IMR-90 (cell line): Measurements from ENCODE around the gene TSSC4. TPM values are rescaled to one million over a fixed set of nuclear protein-coding genes. Genes with fewer than 3 reads are reported as not detected.

Source experiments
- ATAC-seq: fragments of 200-7000 bp; cut with Tn5 transposase; 2 replicates; pipeline ENCODE4 v1.9.1; 2020; ENCODE audit warnings: low read depth, mild to moderate bottlenecking, moderate library complexity
- BruUV-seq: library from RNA; stranded (reverse); fragments of 400-500 nt; replicated peaks from 2 replicates; lab custom pipeline; 2021; lab: Mats Ljungman, UMichigan
- CTCF ChIA-PET: fragments of 300-600 bp; formaldehyde crosslinking; extraction: SDS; loops from one replicate; lab custom pipeline; 2021; ENCODE audit warnings: antibody characterized with exemption; lab: Yijun Ruan, JAX
- POLR2A ChIA-PET: fragments of 300-600 bp; sonication (Branson Sonifier 250); formaldehyde crosslinking; loops from one replicate; lab custom pipeline; 2022; ENCODE audit warnings: antibody characterized with exemption; ENCODE audit not compliant: unreplicated experiment; lab: Charles Lee
- DNase-seq: peaks from one replicate; pipeline ENCODE4 v3.0.0; 2013
- H2AFZ ChIP-seq: replicated peaks from 2 replicates; pipeline ENCODE3; 2013; ENCODE audit warnings: low read length, mild to moderate bottlenecking; ENCODE audit not compliant: poor library complexity
- H2AK5ac ChIP-seq: 2 replicates; pipeline ENCODE4 v1.6.1; 2013; ENCODE audit warnings: low read depth, low read length, inconsistent platforms
- H2AK9ac ChIP-seq: replicated peaks from 2 replicates; pipeline ENCODE3; 2013; ENCODE audit warnings: mild to moderate bottlenecking, low read depth, low read length, moderate library complexity; ENCODE audit not compliant: poor library complexity
- H2BK120ac ChIP-seq: 2 replicates; pipeline ENCODE4 v1.6.1; 2013; ENCODE audit warnings: low read depth, low read length, inconsistent platforms
- H2BK15ac ChIP-seq: 3 replicates; pipeline ENCODE4 v1.6.1; 2013; ENCODE audit warnings: low read depth, low read length, inconsistent platforms
- H2BK20ac ChIP-seq: 2 replicates; pipeline ENCODE4 v1.6.1; 2013; ENCODE audit warnings: low read depth, mild to moderate bottlenecking, inconsistent platforms, low read length, moderate library complexity
- H2BK5ac ChIP-seq: 2 replicates; pipeline ENCODE4 v1.6.1; 2013; ENCODE audit warnings: mild to moderate bottlenecking, low read depth, low read length, inconsistent platforms; ENCODE audit not compliant: poor library complexity, severe bottlenecking
- H3K14ac ChIP-seq: replicated peaks from 2 replicates; pipeline ENCODE4 v1.6.1; 2013; ENCODE audit warnings: low read depth, low read length, inconsistent platforms
- H3K18ac ChIP-seq: 2 replicates; pipeline ENCODE4 v1.6.1; 2013; ENCODE audit warnings: low read depth, low read length, control low read depth
- H3K23ac ChIP-seq: 2 replicates; pipeline ENCODE4 v1.6.1; 2013; ENCODE audit warnings: low read depth, low read length, inconsistent platforms
- H3K27ac ChIP-seq: 2 replicates; pipeline ENCODE4 v1.5.1; 2013; ENCODE audit warnings: mild to moderate bottlenecking, control low read depth, low read length; ENCODE audit not compliant: insufficient read depth
- H3K27me3 ChIP-seq: 2 replicates; pipeline ENCODE4 v1.6.1; 2013; ENCODE audit warnings: low read length; ENCODE audit not compliant: control insufficient read depth, insufficient read depth
- H3K36me3 ChIP-seq: 2 replicates; pipeline ENCODE4 v1.6.1; 2013; ENCODE audit warnings: low read length, mixed read lengths; ENCODE audit not compliant: control insufficient read depth, insufficient read depth
- H3K4ac ChIP-seq: 2 replicates; pipeline ENCODE4 v1.6.1; 2013; ENCODE audit warnings: low read depth, low read length, inconsistent platforms
- H3K4me1 ChIP-seq: 2 replicates; pipeline ENCODE4 v1.6.1; 2013; ENCODE audit warnings: low read length, mixed read lengths; ENCODE audit not compliant: control insufficient read depth, insufficient read depth
- H3K4me2 ChIP-seq: 2 replicates; pipeline ENCODE4 v1.6.1; 2013; ENCODE audit warnings: low read depth, mild to moderate bottlenecking, control low read depth, low read length, moderate library complexity
- H3K4me3 ChIP-seq: 2 replicates; pipeline ENCODE4 v1.5.1; 2013; ENCODE audit warnings: low read depth, mild to moderate bottlenecking, control low read depth, low read length, moderate library complexity; ENCODE audit not compliant: insufficient read depth
- H3K56ac ChIP-seq: 2 replicates; pipeline ENCODE4 v1.6.1; 2013; ENCODE audit warnings: low read length, inconsistent platforms; ENCODE audit not compliant: insufficient read depth; ENCODE audit errors: extremely low read depth
- H3K79me1 ChIP-seq, 2 experiments: 2 replicates each; pipeline ENCODE4 v1.6.1; 2013; ENCODE audit warnings: low read length in 2 of 2, inconsistent platforms in 1 of 2, low read depth in 1 of 2
- H3K9ac ChIP-seq: 2 replicates; pipeline ENCODE4 v1.6.1; 2013; ENCODE audit warnings: low read depth, low read length, control low read depth
- H3K9me1 ChIP-seq: 2 replicates; pipeline ENCODE4 v1.6.1; 2013; ENCODE audit warnings: low read length, inconsistent platforms; ENCODE audit not compliant: insufficient read depth
- H3K9me3 ChIP-seq: 2 replicates; pipeline ENCODE4 v1.6.1; 2013; ENCODE audit warnings: low read length; ENCODE audit not compliant: control insufficient read depth, insufficient read depth
- H4K20me1 ChIP-seq: 2 replicates; pipeline ENCODE4 v1.6.1; 2013; ENCODE audit warnings: low read length, inconsistent platforms; ENCODE audit not compliant: insufficient read depth
- H4K5ac ChIP-seq: 2 replicates; pipeline ENCODE4 v1.6.1; 2013; ENCODE audit warnings: mild to moderate bottlenecking, low read depth, low read length, control low read depth
- H4K8ac ChIP-seq, 2 experiments: 2 replicates each; pipeline ENCODE4 v1.6.1; 2013; ENCODE audit warnings: low read depth in 2 of 2, low read length in 2 of 2, control low read depth in 1 of 2, inconsistent platforms in 1 of 2
- H4K91ac ChIP-seq: 2 replicates; pipeline ENCODE4 v1.6.1; 2013; ENCODE audit warnings: low read depth, low read length, inconsistent platforms; ENCODE audit not compliant: insufficient read depth
- FOS ChIP-seq: fragments of 150-350 bp; IDR thresholded peaks from 2 replicates; pipeline ENCODE4 v1.6.1; 2016; ENCODE audit warnings: low read depth, low read length
- SMC3 ChIP-seq: fragments of 150-350 bp; IDR thresholded peaks from 2 replicates; pipeline ENCODE4 v1.6.1; 2016; ENCODE audit warnings: low read depth, mild to moderate bottlenecking, antibody characterized with exemption, low read length, moderate library complexity
- WGBS, 2 experiments: methylation state at CpG; one replicate each; pipeline versions ENCODE4 v1.1.5 to v1.1.7; 2013; ENCODE audit warnings: missing lambda C conversion rate in 2 of 2; ENCODE audit not compliant: insufficient read length in 1 of 2; ENCODE audit errors: extremely low coverage in 2 of 2; 5-methylcytosine and 5-hydroxymethylcytosine counted together
- dilution Hi-C: fragments of 300-500 bp; cut with HindIII; formaldehyde crosslinking; loops from one replicate; pipeline ENCODE4 v1.14.3; 2018; ENCODE audit warnings: low sequenced_read_pairs; ENCODE audit not compliant: unreplicated experiment
- in situ Hi-C: fragments of 300-500 bp; cut with MboI; formaldehyde crosslinking; loops from 3 replicates; pipeline ENCODE4 v1.14.3; 2019; ENCODE audit warnings: low sequenced_read_pairs, inconsistent platforms, mixed read lengths
- intact Hi-C: fragments of 100-400 bp; cut with micrococcal nuclease; formaldehyde crosslinking; loops from 2 replicates; pipeline ENCODE4 v1.10.0; 2022
- polyA plus RNA-seq, 3 experiments: library from polyadenylated mRNA; depleted of rRNA; stranded (reverse); fragments of >200 nt; gene quantifications; 2 replicates each; pipeline ENCODE4 v1.2.3, GENCODE V29; 2012; ENCODE audit warnings: low replicate concordance in 1 of 3
- total RNA-seq: library from RNA; depleted of rRNA; stranded (reverse); fragments of >200 nt; gene quantifications from 2 replicates; pipeline ENCODE4 v1.2.3, GENCODE V29; 2012

Gene TSSC4
- total and polyA plus RNA-seq, 2 of the 4 experiments (the other 2 are of a cell fraction): 34.9 to 40.0 TPM

GRCh38 chr11:2435288-2436012, 34.9 kb downstream of the TSSC4 start:
- H3K27ac ChIP-seq: no peak overlapping the region
- CTCF ChIA-PET: no interaction called here

More at GRCh38 chr11:2435288-2436012, 34.9 kb downstream of the TSSC4 start:
- Histone ChIP-seq H2AK9ac (peak overlapping the region; percentile 55), H3K9me3 (no peaks in the 10 kb centered on the region), H2BK20ac (no peak overlapping the region), H3K18ac (no peak overlapping the region), H3K56ac (no peak overlapping the region), H3K27me3 (peaks cover 15% of the 10 kb centered on the region), H4K5ac (no peak overlapping the region), H3K4me1 (no peaks in the 10 kb centered on the region), H3K23ac (no peak overlapping the region), H2BK15ac (no peak overlapping the region), H3K9ac (no peak overlapping the region), H2BK5ac (no peak overlapping the region), H3K4me3 (no peak overlapping the region), H2AK5ac (no peak overlapping the region), H4K8ac (no peak overlapping the region), H2BK120ac (no peak overlapping the region), H3K4me2 (no peak overlapping the region), H2AFZ (no peak overlapping the region), H3K9me1 (no peaks in the 10 kb centered on the region), H4K91ac (no peak overlapping the region), H3K4ac (no peak overlapping the region), H3K36me3 (no peaks in the 10 kb centered on the region), H4K20me1 (no peaks in the 10 kb centered on the region), H3K14ac (no peak overlapping the region), H3K79me1 (no peaks in the 10 kb centered on the region)
- 67% methylated on average over 8 of the region's 12 CpGs; no CpG with 5 or more reads in 1 of the 2 experiments for WGBS, 2 experiments
- in situ Hi-C loops (loop anchor here (10.0 kb wide), 1 partner anchor 79 kb away; no protein-coding TSS in a partner anchor), dilution Hi-C loops (no loop called here), intact Hi-C loops (no loop called here)
- POLR2A ChIA-PET: no interaction called here
- DNase-seq (no peak), ATAC-seq (no peak)
- no TSS peak for BruUV-seq
- TF ChIP-seq SMC3 (no peak), FOS (no peak)
